Activated naive CD4-positive, alpha-beta T cell treated with anti-CD3 and anti-CD28 coated beads, Interleukin-2, amount 50 U/mL, for 72 hours (primary cell): Measurements from ENCODE around the gene KRTAP10-4. TPM values are rescaled to one million over a fixed set of nuclear protein-coding genes. Genes with fewer than 3 reads are reported as not detected.
"Not testable (repeated sequence)": the region's sequence is repeated elsewhere in the genome, so short reads cannot be mapped to it uniquely, and the experiment has no call there.

ENCODE experiments used
- ATAC-seq, 2 donors: fragments of 150-1000 bp; cut with Tn5 transposase; 2 replicates each; pipeline ENCODE4 v1.10.0; 2021; ENCODE audit warnings: mild to moderate bottlenecking in 2 of 2, moderate library complexity in 2 of 2
- DNase-seq, 2 donors: peaks; one replicate each; pipeline ENCODE4 v3.0.0; 2021 to 2022; ENCODE audit warnings: low spot score in 2 of 2
- H3K27ac Mint-ChIP-seq, 2 donors: one replicate each; pipeline ENCODE4 v1.8.0; 2022; ENCODE audit warnings: mild to moderate bottlenecking in 2 of 2, mixed read lengths in 2 of 2
- H3K36me3 Mint-ChIP-seq, 2 donors: one replicate each; pipeline ENCODE4 v1.8.0; 2022; ENCODE audit warnings: mixed read lengths in 2 of 2
- H3K9me3 Mint-ChIP-seq, 2 donors: one replicate each; pipeline ENCODE4 v1.8.0; 2022; ENCODE audit warnings: mixed read lengths in 2 of 2
- total RNA-seq, 2 donors: library from RNA; stranded (reverse); gene quantifications; one replicate each; pipeline ENCODE4 v1.2.3, GENCODE V29; 2022

KRTAP10-4 gene
- total RNA-seq, 2 donors from 2014 or later, result not detected

DNA sequence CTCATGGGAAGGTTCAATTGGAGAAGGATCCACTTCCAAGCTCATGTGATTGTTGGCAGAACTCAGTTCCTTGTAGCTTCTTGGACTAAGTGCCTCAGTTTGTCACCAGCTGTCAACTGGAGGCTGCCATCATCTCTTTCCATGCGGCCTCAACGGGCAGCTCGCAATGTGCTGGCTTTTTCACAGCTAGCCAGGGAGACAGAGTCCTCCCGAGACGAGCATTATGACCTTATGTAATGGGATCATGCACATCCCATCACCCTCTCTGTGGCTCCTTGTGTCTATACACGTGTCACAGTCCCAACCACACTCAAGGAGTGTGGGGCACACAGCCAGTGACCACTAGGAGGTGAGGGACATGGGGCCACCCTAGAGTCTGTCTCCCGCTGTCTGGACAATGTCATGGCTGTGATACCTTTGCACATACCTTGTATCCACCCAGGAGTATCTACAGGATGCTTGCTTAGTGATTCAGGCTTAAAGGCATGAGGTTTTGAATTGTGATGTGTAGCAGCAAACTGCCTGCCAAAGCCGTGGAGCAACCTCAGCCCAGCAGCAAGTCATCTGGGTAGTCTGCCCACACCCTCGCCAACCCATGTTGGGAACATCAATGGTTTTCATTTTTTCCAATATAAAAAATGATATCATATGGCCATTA lies 22.7 kb downstream of the KRTAP10-4 start:
- peak in 1 of 2 donors; percentile 41 for DNase-seq
- Mint-ChIP-seq H3K36me3 (peaks cover 0 to 5% of the 10 kb centered on the region in 2 donors), H3K27ac (no peak overlapping the region), H3K9me3 (peaks cover 4 to 5% of the 10 kb centered on the region in 2 donors)
- ATAC-seq, result peak in 1 of 2 donors; percentile 33

GRCh38 chr21:44598061-44598460 lies 24.5 kb downstream of the KRTAP10-4 start:
- peaks cover 4 to 5% of the 10 kb centered on the region in 2 donors for H3K9me3 Mint-ChIP-seq
- ATAC-seq, result no peak
- H3K27ac Mint-ChIP-seq, result peak overlapping the region in 1 of 2 donors; percentile 33

DNA sequence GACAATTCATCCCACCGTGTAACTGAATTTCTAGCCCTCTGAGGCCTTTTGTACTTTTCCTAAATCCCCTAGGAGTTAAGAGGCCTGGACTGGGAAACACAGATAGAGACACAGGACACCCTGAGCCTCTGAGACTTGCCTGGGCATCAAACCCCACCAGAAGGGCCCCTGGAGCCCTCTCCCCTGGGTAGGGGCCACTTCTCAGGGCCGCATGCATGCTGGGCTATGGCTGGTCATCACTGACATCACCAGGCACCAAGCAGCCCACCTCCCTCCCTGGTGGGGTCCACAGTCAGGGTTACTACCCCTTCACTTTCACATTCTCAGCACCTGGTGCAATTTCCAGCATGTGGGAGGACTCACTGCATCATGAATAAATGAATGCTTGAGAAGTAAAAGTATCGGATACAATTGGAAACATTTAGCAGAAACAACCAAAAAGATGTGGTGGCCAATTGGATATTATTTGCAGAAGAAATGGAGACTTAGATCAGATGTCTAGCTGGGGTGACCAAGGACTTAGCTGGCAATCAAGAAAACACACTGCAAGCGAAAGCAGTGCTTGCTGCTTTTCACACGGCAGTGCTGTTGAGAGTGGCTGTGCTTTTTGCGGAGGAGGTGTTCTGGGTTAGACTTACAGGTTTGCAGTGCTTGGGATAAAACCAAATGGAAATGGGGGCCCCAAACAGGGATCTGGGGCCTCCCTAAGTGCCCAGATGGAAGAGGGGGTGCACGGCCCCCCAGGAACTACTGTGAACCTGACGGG lies 25.9 kb downstream of the KRTAP10-4 start:
- Mint-ChIP-seq H3K27ac (no peak overlapping the region), H3K9me3 (peaks cover 4 to 5% of the 10 kb centered on the region in 2 donors), H3K36me3 (peaks cover 0 to 5% of the 10 kb centered on the region in 2 donors)
- ATAC-seq (no peak), DNase-seq (peak in 1 of 2 donors; percentile 28)

More at GRCh38 chr21:44598061-44598460, 24.5 kb downstream of the KRTAP10-4 start:
- H3K36me3 Mint-ChIP-seq, result peaks cover 0 to 5% of the 10 kb centered on the region in 2 donors
- DNase-seq, result no peak

DNA sequence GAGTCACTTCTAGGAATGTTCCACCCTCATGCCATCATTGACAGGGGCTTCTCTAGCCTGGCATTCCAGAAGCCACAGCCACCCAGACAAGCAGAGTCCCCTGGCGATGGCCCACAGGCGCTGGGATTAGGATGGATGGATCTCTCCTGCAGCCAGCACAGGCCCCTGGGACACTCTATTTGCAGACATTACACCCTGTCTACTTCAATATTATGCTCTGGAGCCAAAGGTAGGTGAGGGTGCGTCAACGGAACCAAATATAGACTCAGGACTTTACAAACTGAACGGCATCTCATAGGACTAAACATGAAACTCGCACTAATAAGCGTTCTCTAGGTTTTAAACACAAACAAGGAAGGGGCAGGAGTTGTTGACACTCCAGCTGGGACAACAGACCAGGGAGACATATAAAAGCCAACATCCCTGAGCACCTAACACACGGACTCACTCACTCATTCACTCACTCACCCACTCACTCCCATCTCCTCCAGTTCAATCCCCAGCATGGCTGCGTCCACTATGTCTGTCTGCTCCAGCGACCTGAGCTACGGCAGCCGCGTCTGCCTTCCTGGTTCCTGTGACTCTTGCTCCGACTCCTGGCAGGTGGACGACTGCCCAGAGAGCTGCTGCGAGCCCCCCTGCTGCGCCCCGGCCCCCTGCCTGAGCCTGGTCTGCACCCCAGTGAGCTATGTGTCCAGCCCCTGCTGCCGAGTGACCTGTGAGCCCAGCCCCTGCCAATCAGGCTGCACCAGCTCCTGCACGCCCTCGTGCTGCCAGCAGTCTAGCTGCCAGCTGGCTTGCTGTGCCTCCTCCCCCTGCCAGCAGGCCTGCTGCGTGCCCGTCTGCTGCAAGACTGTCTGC lies 26.8 kb downstream of the KRTAP10-4 start, which contains the start of gene KRTAP10-7:
Gene KRTAP10-7, plus strand, starts transcription at position 480 of the 861 bp plus-strand sequence. Its CDS starts 25 bp downstream, at position 505.
- not testable (repeated sequence) for H3K27ac Mint-ChIP-seq, H3K9me3 Mint-ChIP-seq, ATAC-seq, H3K36me3 Mint-ChIP-seq
- peak in 1 of 2 donors; percentile 31 for DNase-seq

DNA sequence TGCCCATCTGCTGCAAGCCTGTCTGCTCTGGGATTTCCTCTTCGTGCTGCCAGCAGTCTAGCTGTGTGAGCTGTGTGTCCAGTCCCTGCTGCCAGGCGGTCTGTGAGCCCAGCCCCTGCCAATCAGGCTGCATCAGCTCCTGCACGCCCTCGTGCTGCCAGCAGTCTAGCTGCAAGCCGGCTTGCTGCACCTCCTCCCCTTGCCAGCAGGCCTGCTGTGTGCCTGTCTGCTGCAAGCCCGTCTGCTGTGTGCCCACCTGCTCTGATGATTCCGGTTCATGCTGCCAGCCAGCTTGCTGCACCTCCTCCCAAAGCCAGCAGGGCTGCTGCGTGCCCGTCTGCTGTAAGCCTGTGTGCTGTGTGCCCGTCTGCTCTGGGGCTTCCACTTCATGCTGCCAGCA lies 27.6 kb downstream of the KRTAP10-4 start:
- not testable (repeated sequence) for DNase-seq, H3K27ac Mint-ChIP-seq, H3K9me3 Mint-ChIP-seq, ATAC-seq, H3K36me3 Mint-ChIP-seq

GRCh38 chr21:44601596-44602462 lies 28.3 kb downstream of the KRTAP10-4 start:
- H3K9me3 Mint-ChIP-seq, result peaks cover 5 to 8% of the 10 kb centered on the region in 2 donors
- ATAC-seq, result no peak
- H3K27ac Mint-ChIP-seq, result peak overlapping the region in 1 of 2 donors; percentile 63
- H3K36me3 Mint-ChIP-seq, result peaks cover 0 to 5% of the 10 kb centered on the region in 2 donors
- no peak for DNase-seq

DNA sequence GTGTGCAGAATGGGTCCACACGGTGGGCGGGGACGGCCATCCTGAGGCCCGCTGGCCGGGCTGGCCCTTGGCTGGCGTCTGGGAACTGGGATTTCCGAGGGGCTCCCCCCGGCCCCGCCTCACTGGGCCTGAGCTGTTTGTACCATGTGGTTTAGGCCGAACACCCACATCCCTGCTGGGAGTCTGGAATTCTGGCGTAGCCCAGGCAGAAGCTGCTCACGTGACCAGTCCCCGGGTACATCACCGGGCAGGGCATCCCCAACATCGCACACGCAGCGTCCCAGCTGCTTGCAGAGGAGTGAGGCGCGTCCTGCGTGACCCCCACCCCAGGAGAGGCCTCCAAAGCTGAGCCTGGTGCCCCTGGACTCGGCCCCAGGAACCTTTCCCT lies 28.9 kb downstream of the KRTAP10-4 start:
- DNase-seq, result no peak
- H3K36me3 Mint-ChIP-seq, result peaks cover 0 to 5% of the 10 kb centered on the region in 2 donors
- no peak for ATAC-seq
- no peak overlapping the region for H3K27ac Mint-ChIP-seq
- peaks cover 5 to 8% of the 10 kb centered on the region in 2 donors for H3K9me3 Mint-ChIP-seq

DNA sequence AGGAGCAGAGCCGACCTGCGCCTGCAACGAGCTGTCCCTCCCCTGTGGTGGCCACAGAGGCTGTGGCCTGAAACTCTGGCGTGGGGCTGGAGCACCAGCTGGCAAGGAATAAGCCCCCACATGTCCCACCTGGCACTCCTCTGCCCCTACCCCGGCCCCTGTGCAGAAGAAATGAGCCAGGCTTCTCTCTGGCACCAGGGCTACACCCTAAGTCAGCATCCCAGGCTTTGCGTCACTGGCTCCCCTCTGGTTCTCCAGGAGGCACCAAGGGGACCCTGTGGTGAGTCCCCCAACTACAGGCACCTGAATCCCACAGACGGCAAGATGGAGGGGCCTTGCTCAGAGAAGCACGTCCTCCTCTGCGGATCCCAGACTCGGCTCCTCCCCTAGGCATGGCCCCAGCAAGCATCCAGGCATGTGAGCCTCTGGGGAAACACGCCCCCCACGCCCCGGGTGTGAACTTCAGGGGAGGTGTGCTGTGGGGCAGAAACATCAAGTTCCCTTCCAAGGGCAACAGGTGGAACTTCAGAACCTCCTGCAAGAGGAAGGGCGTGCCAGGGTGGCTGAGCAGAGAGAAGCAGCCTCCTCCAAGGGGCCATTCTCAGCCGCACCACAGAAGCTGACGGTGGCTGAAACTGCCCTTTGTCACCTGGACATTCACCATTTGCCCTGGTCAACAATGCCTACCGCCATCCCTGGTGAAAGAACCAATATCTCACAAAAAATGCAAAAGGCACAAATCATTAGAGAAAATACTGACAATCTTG lies 29.8 kb downstream of the KRTAP10-4 start:
- peaks cover 0 to 5% of the 10 kb centered on the region in 2 donors for H3K36me3 Mint-ChIP-seq
- H3K27ac Mint-ChIP-seq, result no peak overlapping the region
- H3K9me3 Mint-ChIP-seq, result peaks cover 4 to 5% of the 10 kb centered on the region in 2 donors
- DNase-seq (peak in 1 of 2 donors; percentile 30), ATAC-seq (no peak)

- DNase-seq (no peak), ATAC-seq (no peak)
- Mint-ChIP-seq H3K27ac (no peak overlapping the region), H3K36me3 (peaks cover 3 to 4% of the 10 kb centered on the region in 2 donors), H3K9me3 (peaks cover 2 to 6% of the 10 kb centered on the region in 2 donors)
Observed at GRCh38 chr21:44603911-44604310, 30.4 kb downstream of the KRTAP10-4 start.

GRCh38 chr21:44606495-44606894 lies 33.0 kb downstream of the KRTAP10-4 start:
- Mint-ChIP-seq H3K36me3 (peaks cover 24 to 29% of the 10 kb centered on the region in 2 donors), H3K9me3 (peaks cover 18 to 26% of the 10 kb centered on the region in 2 donors), H3K27ac (no peak overlapping the region)
- DNase-seq, result no peak
- ATAC-seq, result no peak

DNA sequence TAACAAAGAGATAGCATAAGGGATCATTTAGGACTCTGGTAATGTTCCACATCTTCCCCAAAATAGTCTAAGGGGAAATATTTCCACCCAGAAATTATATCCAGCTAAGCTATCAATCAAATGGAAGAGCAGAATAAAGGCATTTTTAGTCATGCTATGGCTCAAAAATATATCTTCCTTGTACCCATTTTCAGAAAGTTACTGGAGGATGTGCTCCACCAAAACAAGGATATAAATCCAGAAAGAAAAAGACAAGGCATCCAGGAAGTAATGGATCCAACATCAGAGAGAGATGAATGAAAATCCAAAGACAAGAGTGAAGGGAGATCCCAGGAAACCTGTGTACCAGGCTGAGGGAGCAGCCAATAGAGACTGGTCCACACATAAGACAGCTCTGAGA lies 35.7 kb downstream of the KRTAP10-4 start:
- Mint-ChIP-seq H3K36me3 (peaks cover 24 to 29% of the 10 kb centered on the region in 2 donors), H3K9me3 (peaks cover 21 to 27% of the 10 kb centered on the region in 2 donors), H3K27ac (no peak overlapping the region)
- ATAC-seq, result no peak
- no peak for DNase-seq

GRCh38 chr21:44610157-44610843 lies 36.8 kb downstream of the KRTAP10-4 start:
- Mint-ChIP-seq H3K9me3 (peaks cover 21 to 27% of the 10 kb centered on the region in 2 donors), H3K36me3 (peaks cover 24 to 29% of the 10 kb centered on the region in 2 donors)
- not testable (repeated sequence) for DNase-seq, H3K27ac Mint-ChIP-seq, ATAC-seq

DNA sequence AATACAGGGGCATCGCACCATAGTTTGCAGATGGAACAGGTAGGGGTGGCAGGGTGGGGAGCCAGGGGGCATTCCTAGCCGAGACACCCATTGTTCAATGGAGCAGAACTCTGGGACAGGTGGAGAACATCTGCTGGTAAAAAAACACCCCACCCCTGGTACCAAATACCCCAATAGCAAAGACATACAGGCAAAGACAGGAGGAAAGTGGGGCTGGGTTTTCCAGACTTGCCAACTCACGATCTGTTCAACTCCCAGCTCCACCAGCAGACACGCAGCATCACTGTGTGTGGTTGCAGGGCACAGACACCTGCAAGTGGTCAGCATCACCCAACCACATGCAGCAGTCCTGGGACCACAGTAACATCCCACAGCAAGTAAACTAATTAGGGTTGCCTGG lies 38.0 kb downstream of the KRTAP10-4 start:
- peaks cover 24 to 29% of the 10 kb centered on the region in 2 donors for H3K36me3 Mint-ChIP-seq
- no peak overlapping the region for H3K27ac Mint-ChIP-seq
- peaks cover 21 to 23% of the 10 kb centered on the region in 2 donors for H3K9me3 Mint-ChIP-seq
- no peak for DNase-seq
- no peak for ATAC-seq

DNA sequence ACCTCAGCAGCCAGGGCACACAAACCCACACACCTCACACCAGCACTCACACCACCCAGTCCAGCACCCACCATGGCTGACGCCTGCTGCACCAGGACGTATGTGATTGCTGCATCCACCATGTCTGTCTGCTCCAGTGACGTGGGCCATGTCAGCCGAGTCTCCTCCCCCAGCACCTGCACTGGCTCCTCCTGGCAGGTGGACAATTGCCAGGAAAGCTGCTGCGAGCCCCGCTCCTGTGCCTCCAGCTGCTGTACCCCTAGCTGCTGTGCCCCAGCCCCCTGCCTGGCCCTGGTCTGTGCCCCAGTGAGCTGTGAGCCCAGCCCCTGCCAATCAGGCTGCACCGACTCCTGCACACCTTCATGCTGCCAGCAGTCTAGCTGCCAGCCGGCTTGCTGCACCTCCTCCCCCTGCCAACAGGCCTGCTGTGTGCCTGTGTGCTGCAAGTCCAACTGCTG lies 38.5 kb downstream of the KRTAP10-4 start, which contains the start of gene KRTAP10-8:
Gene KRTAP10-8, plus strand, starts transcription at position 51 of the 458 bp plus-strand sequence. Its CDS starts 22 bp downstream, at position 73.
- Mint-ChIP-seq H3K27ac (no peak within 1 kb of the TSS), H3K36me3 (peaks cover 24 to 29% of the 10 kb centered on the region in 2 donors), H3K9me3 (peaks cover 21 to 23% of the 10 kb centered on the region in 2 donors)
- no peak for DNase-seq
- no peak for ATAC-seq
